SH-SY5Y (cell line): ENCODE data around the gene ZNF777.

Experiments used
- GATA2 ChIP-seq: IDR thresholded peaks from 2 replicates; pipeline ENCODE4 v1.6.1; 2011; ENCODE audit warnings: mild to moderate bottlenecking, low read depth, low read length
- GATA3 ChIP-seq: IDR thresholded peaks from 2 replicates; pipeline ENCODE4 v1.6.1; 2011; ENCODE audit warnings: low read depth, mild to moderate bottlenecking, low read length, moderate library complexity

DNA sequence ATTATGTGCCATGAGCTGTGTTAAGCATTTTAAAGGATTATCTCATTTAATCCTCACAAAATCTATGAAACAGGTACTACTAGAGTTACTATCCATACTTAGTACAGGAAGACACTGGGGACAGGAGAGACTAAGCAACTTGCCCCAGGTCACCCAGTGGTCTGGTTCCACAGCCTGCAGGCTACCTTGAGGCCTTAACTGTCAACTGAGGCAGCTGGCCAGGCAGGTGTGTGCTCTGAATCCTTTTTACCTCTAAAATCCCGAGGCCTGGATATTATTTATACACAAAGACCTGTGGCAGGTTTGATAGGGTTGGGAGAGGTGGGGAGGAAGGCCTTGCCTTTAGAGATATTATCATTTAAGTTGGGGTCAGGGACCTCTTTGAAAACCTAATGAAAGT lies 3.1 kb downstream of the ZNF777 start:
- TF ChIP-seq GATA2, result no peak
- TF ChIP-seq GATA3, result no peak
